IPS-20b (cell line): ENCODE data around the gene RFTN2.
"Not testable (repeated sequence)": the region's sequence is repeated elsewhere in the genome, so short reads cannot be mapped to it uniquely, and the experiment has no call there.

ENCODE experiments used
- H3K27ac ChIP-seq: one replicate; pipeline ENCODE4 v1.5.1; 2013; ENCODE audit warnings: low read length
- H3K27me3 ChIP-seq: 2 replicates; pipeline ENCODE4 v1.6.1; 2013; ENCODE audit warnings: mild to moderate bottlenecking, low read length, inconsistent platforms; ENCODE audit not compliant: insufficient read depth
- H3K36me3 ChIP-seq: 2 replicates; pipeline ENCODE4 v1.6.1; 2013; ENCODE audit warnings: low read depth, mild to moderate bottlenecking, inconsistent platforms, low read length, moderate library complexity; ENCODE audit not compliant: insufficient read depth
- H3K4me1 ChIP-seq: 2 replicates; pipeline ENCODE4 v1.6.1; 2013; ENCODE audit warnings: mild to moderate bottlenecking, control low read depth, inconsistent platforms, low read length, moderate library complexity; ENCODE audit not compliant: insufficient read depth
- H3K4me3 ChIP-seq: 2 replicates; pipeline ENCODE4 v1.5.1; 2013; ENCODE audit warnings: mild to moderate bottlenecking, low read length, inconsistent platforms
- H3K9ac ChIP-seq: 2 replicates; pipeline ENCODE4 v1.6.1; 2013; ENCODE audit warnings: low read depth, mild to moderate bottlenecking, inconsistent platforms, low read length, moderate library complexity
- H3K9me3 ChIP-seq: 2 replicates; pipeline ENCODE4 v1.6.1; 2013; ENCODE audit warnings: mild to moderate bottlenecking, low read depth, low read length, inconsistent platforms; ENCODE audit not compliant: insufficient read depth

The RFTN2 gene

DNA sequence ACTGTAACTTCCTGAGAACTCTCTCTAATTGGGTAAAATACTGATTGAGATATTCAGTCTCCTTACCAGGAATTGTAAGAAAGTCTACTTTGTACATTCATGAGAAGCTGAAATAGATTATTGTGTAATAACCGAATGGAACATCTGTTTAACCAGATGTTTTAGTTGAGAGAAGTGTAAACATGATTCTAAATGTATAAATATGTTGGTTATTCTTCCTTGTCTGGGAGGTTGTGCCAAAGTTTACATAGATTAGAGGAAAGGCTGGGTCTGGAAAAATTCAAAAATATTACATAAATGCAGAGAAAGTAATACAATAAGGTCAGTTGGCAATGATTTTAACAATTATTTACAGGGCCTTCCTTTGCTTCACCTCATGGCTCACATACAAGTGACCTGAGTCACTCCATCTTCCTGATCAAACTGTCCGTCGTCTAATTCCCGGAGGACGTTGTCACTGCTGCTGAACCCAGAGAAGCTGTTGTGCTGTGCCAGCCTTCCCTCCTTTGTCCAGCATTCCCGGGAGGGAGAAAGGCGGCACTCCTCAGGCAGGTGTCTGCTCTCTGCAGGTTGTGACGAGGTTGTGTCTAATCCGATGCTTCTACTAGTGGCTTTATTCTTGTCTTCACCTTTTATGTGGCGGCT lies 103.6 kb downstream of the RFTN2 start:
- peaks cover 30% of the 10 kb centered on the region for H3K9me3 ChIP-seq
- H3K4me1 ChIP-seq: peaks cover 4% of the 10 kb centered on the region; the same call in 1 of the 2 replicates
- no peak overlapping the region for H3K9ac ChIP-seq
- H3K27ac ChIP-seq: no peak overlapping the region
- peaks cover 13% of the 10 kb centered on the region; the same call in 1 of the 2 replicates for H3K36me3 ChIP-seq
- no peaks in the 10 kb centered on the region for H3K27me3 ChIP-seq
- H3K4me3 ChIP-seq: no peak overlapping the region

- Histone ChIP-seq H3K36me3 (peaks cover 17% of the 10 kb centered on the region), H3K27ac (no peak overlapping the region), H3K4me3 (no peak overlapping the region), H3K27me3 (no peaks in the 10 kb centered on the region), H3K4me1 (no peaks in the 10 kb centered on the region), H3K9ac (no peak overlapping the region), H3K9me3 (no peaks in the 10 kb centered on the region)
Observed at GRCh38 chr2:197560146-197560665, 115.2 kb downstream of the RFTN2 start.

- peaks cover 20% of the 10 kb centered on the region for H3K36me3 ChIP-seq
- no peaks in the 10 kb centered on the region for H3K27me3 ChIP-seq
- H3K4me1 ChIP-seq: no peaks in the 10 kb centered on the region
- no peak overlapping the region for H3K27ac ChIP-seq
- H3K4me3 ChIP-seq: no peak overlapping the region
- H3K9ac ChIP-seq: no peak overlapping the region
- H3K9me3 ChIP-seq: no peaks in the 10 kb centered on the region
Observed at GRCh38 chr2:197559681-197560080, 115.7 kb downstream of the RFTN2 start.

DNA sequence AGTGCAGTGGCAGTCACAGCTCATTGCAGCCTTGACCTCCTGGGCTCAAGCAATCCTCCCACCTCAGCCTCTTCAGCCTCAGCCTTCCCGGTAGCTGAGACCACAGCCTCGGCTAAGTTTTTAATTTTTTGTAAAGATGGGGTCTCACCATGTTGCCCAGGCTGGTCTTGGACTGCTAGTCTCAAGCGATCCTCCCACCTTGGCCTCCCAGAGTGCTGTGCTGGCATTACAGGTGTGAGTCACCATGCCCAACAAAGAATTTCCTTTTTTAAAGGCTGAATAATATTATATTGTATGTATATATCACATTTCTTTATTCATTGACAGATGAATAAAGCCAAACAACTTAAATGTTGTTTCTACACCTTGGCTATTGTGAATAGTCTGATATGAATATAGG lies 117.0 kb downstream of the RFTN2 start:
- Histone ChIP-seq H3K27me3 (no peaks in the 10 kb centered on the region), H3K4me3 (no peak overlapping the region), H3K9me3 (no peaks in the 10 kb centered on the region), H3K4me1 (no peaks in the 10 kb centered on the region), H3K27ac (no peak overlapping the region), H3K36me3 (peaks cover 33% of the 10 kb centered on the region), H3K9ac (no peak overlapping the region)

- H3K27me3 ChIP-seq: no peaks in the 10 kb centered on the region
- no peaks in the 10 kb centered on the region for H3K4me1 ChIP-seq
- no peak overlapping the region for H3K4me3 ChIP-seq
- no peak overlapping the region for H3K9ac ChIP-seq
- H3K9me3 ChIP-seq: no peaks in the 10 kb centered on the region
- peaks cover 50% of the 10 kb centered on the region for H3K36me3 ChIP-seq
- H3K27ac ChIP-seq: no peak overlapping the region
Observed at GRCh38 chr2:197556456-197556855, 118.9 kb downstream of the RFTN2 start.

GRCh38 chr2:197555467-197555866 lies 119.9 kb downstream of the RFTN2 start:
- Histone ChIP-seq H3K9me3 (no peaks in the 10 kb centered on the region), H3K4me3 (no peak overlapping the region), H3K27me3 (no peaks in the 10 kb centered on the region), H3K27ac (no peak overlapping the region), H3K9ac (no peak overlapping the region), H3K36me3 (peaks cover 60% of the 10 kb centered on the region), H3K4me1 (no peaks in the 10 kb centered on the region)

GRCh38 chr2:197551260-197551659 lies 124.1 kb downstream of the RFTN2 start:
- H3K4me3 ChIP-seq, H3K27ac ChIP-seq, H3K27me3 ChIP-seq, H3K9ac ChIP-seq, H3K4me1 ChIP-seq, H3K9me3 ChIP-seq: not testable (repeated sequence)
- peaks cover 65% of the 10 kb centered on the region for H3K36me3 ChIP-seq

DNA sequence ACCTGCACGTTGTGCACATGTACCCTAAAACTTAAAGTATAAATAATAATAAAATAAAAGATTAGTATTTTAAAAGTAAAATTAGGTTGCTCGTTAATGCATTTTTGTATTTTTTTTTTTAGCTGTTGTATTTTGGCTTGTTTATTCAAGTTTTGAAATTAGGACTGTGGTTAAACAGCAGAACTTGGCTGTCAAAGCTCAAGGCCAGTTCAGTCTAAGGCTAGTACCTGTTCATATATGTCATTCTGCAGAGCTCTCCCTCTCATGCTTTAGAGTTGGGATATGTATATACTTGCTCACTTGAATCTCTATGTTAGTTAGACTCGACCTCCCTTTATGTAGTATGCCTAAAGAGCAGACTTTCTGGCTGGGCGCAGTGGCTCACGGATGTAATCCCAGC lies 126.8 kb downstream of the RFTN2 start:
- no peak overlapping the region for H3K9ac ChIP-seq
- H3K4me1 ChIP-seq: no peaks in the 10 kb centered on the region
- H3K27ac ChIP-seq: no peak overlapping the region
- H3K4me3 ChIP-seq: no peak overlapping the region
- peaks cover 70% of the 10 kb centered on the region for H3K36me3 ChIP-seq
- H3K9me3 ChIP-seq: no peaks in the 10 kb centered on the region
- no peaks in the 10 kb centered on the region for H3K27me3 ChIP-seq

- Histone ChIP-seq H3K9ac (no peak overlapping the region), H3K4me1 (no peaks in the 10 kb centered on the region; the same call in 1 of the 2 replicates), H3K27me3 (no peaks in the 10 kb centered on the region), H3K27ac (no peak overlapping the region), H3K36me3 (peaks cover 71% of the 10 kb centered on the region), H3K9me3 (no peaks in the 10 kb centered on the region), H3K4me3 (no peak overlapping the region)
Observed at GRCh38 chr2:197547163-197547900, 128.1 kb downstream of the RFTN2 start.

GRCh38 chr2:197543206-197543605 lies 132.2 kb downstream of the RFTN2 start:
- H3K4me3 ChIP-seq: no peak overlapping the region
- no peaks in the 10 kb centered on the region for H3K27me3 ChIP-seq
- H3K9ac ChIP-seq: no peak overlapping the region
- H3K9me3 ChIP-seq: no peaks in the 10 kb centered on the region
- H3K27ac ChIP-seq: no peak overlapping the region
- no peaks in the 10 kb centered on the region; the same call in 1 of the 2 replicates for H3K4me1 ChIP-seq
- H3K36me3 ChIP-seq: peaks cover 73% of the 10 kb centered on the region

DNA sequence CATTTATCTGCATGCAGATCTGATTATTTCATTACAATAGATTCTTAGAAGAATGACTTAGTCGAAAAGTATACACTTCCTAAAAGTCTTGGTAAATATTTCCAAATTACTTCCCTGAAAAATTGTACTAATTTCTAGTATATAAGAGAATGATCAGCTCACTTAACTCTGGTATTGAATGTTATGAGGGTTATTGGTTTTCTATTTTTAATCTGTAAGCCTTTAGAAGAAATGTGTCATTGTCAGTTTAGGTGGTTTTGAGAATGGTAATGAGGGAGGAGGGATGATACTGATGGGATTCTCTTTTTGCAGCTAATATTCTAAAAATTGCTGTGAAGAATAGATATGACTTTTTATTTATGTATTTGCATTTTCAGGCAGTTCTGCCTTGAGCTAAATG lies 135.7 kb downstream of the RFTN2 start:
- H3K27ac ChIP-seq: no peak overlapping the region
- peaks cover 86% of the 10 kb centered on the region for H3K36me3 ChIP-seq
- no peaks in the 10 kb centered on the region; the same call in 1 of the 2 replicates for H3K4me1 ChIP-seq
- no peak overlapping the region for H3K9ac ChIP-seq
- H3K27me3 ChIP-seq: no peaks in the 10 kb centered on the region
- no peaks in the 10 kb centered on the region for H3K9me3 ChIP-seq
- H3K4me3 ChIP-seq: no peak overlapping the region

GRCh38 chr2:197538412-197538811 lies 137.0 kb downstream of the RFTN2 start:
- H3K27me3 ChIP-seq: no peaks in the 10 kb centered on the region
- no peak overlapping the region for H3K27ac ChIP-seq
- H3K9ac ChIP-seq: no peak overlapping the region
- H3K9me3 ChIP-seq: no peaks in the 10 kb centered on the region
- no peak overlapping the region for H3K4me3 ChIP-seq
- H3K4me1 ChIP-seq: no peaks in the 10 kb centered on the region; the same call in 1 of the 2 replicates
- peaks cover 76% of the 10 kb centered on the region for H3K36me3 ChIP-seq
